ENCODE measurements around the gene RPS10. TPM values are rescaled to one million over a fixed set of nuclear protein-coding genes. Genes with fewer than 3 reads are reported as not detected.

The RPS10 gene
- total RNA-seq, 1 experiment from 2014 or later: 1,650 TPM

DNA sequence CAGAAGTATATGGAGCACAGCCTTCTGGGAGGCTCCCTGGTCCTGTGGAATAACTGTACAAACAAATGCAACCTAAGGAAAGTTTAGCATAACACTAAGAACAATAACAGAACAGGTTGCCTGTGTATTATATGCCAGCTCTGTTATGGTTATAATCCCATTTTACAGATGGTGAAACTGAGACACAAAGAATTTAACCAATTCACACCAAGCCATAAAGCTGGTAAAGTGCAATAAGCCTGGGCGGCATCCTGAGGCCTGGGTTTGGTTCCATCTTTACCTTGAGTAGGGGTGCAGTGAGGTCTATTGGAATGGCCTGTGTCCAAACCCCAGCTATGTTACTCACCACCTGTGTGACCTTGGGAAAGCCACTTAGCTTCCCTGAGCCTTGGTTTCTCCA is 25.3 kb upstream of the RPS10 start:
- no TSS peak for BruUV-seq (replicated peaks)
- CTCF ChIA-PET: no interaction called here
- Histone ChIP-seq H3K9me3 (peaks cover 5% of the 10 kb centered on the region; the same call in 1 of the 2 replicates), H3K4me1 (peaks cover 10% of the 10 kb centered on the region; the same call in 1 of the 2 replicates), H3K27me3 (replicated peaks; ENCODE audit: control insufficient read depth, insufficient read depth, low read length) (no peaks in the 10 kb centered on the region), H3K4me3 (ENCODE audit: low read depth, low read length) (no peak overlapping the region), H3K36me3 (ENCODE audit: control insufficient read depth, insufficient read depth, low read length) (no peaks in the 10 kb centered on the region)
- no peak overlapping the region for H3K27ac Mint-ChIP-seq (ENCODE audit: unreplicated experiment)
- TF ChIP-seq, protein P1, sequence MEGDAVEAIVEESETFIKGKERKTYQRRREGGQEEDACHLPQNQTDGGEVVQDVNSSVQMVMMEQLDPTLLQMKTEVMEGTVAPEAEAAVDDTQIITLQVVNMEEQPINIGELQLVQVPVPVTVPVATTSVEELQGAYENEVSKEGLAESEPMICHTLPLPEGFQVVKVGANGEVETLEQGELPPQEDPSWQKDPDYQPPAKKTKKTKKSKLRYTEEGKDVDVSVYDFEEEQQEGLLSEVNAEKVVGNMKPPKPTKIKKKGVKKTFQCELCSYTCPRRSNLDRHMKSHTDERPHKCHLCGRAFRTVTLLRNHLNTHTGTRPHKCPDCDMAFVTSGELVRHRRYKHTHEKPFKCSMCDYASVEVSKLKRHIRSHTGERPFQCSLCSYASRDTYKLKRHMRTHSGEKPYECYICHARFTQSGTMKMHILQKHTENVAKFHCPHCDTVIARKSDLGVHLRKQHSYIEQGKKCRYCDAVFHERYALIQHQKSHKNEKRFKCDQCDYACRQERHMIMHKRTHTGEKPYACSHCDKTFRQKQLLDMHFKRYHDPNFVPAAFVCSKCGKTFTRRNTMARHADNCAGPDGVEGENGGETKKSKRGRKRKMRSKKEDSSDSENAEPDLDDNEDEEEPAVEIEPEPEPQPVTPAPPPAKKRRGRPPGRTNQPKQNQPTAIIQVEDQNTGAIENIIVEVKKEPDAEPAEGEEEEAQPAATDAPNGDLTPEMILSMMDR (IDR thresholded peaks at IDR 0.05; ENCODE audit: insufficient read depth in 1 of 2, low read depth in 1 of 2, low read length in 1 of 2, severe bottlenecking in 1 of 2, unreplicated experiment in 1 of 2): no peak
- no peak for DNase-seq
- peaks cover 8% of the 10 kb centered on the region for H3K4me1 Mint-ChIP-seq (ENCODE audit: low read depth, unreplicated experiment)
- H3K4me3 Mint-ChIP-seq (ENCODE audit: unreplicated experiment): no peak overlapping the region
- no peaks in the 10 kb centered on the region for H3K36me3 Mint-ChIP-seq (ENCODE audit: insufficient read depth, unreplicated experiment)
- H3K9me3 Mint-ChIP-seq (ENCODE audit: unreplicated experiment): no peaks in the 10 kb centered on the region
- POLR2A ChIA-PET: no interaction called here
- H3K27me3 Mint-ChIP-seq (ENCODE audit: insufficient read depth, unreplicated experiment): no peaks in the 10 kb centered on the region
- intact Hi-C loops (cut with micrococcal nuclease; ENCODE audit: unreplicated experiment): no loop called here

DNA sequence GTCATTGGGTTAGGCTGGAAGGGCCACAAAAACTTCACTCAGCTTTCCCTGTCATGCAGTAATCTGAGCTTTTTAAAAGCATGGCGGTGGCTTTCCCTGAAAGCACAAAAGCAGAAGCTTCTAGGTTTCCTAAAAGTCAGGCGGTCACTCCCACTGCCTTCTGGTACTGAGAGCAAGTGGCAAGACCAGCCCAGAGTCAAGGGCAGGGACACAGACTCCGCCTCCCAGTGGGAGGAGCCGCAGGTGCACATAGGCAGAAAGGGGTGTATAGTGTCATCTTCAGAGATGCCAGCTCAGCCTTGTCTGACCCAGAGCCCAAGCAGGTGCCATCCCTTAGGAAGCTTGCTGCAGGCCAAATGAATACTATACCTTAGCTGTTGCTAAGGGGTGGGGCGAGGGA is 22.0 kb upstream of the RPS10 start:
- Histone ChIP-seq H3K4me1 (peaks cover 10% of the 10 kb centered on the region; the same call in 1 of the 2 replicates), H3K4me3 (ENCODE audit: low read depth, low read length) (no peak overlapping the region), H3K9me3 (peaks cover 5% of the 10 kb centered on the region; the same call in 1 of the 2 replicates), H3K27me3 (replicated peaks; ENCODE audit: control insufficient read depth, insufficient read depth, low read length) (no peaks in the 10 kb centered on the region), H3K36me3 (ENCODE audit: control insufficient read depth, insufficient read depth, low read length) (no peaks in the 10 kb centered on the region)
- POLR2A ChIA-PET: interaction anchor here (1.4 kb wide), 1 partner anchor 22 kb away, joined by 4 read pairs; no protein-coding TSS in a partner anchor
- Mint-ChIP-seq H3K9me3 (ENCODE audit: unreplicated experiment) (no peaks in the 10 kb centered on the region), H3K27me3 (ENCODE audit: insufficient read depth, unreplicated experiment) (no peaks in the 10 kb centered on the region), H3K27ac (ENCODE audit: unreplicated experiment) (no peak overlapping the region), H3K4me3 (ENCODE audit: unreplicated experiment) (no peak overlapping the region), H3K36me3 (ENCODE audit: insufficient read depth, unreplicated experiment) (no peaks in the 10 kb centered on the region), H3K4me1 (ENCODE audit: low read depth, unreplicated experiment) (peaks cover 8% of the 10 kb centered on the region)
- CTCF ChIA-PET: no interaction called here
- DNase-seq: peak in 1 of 2 experiments; percentile 19
- intact Hi-C loops (cut with micrococcal nuclease; ENCODE audit: unreplicated experiment): no loop called here
- TF ChIP-seq, protein P1 (IDR thresholded peaks at IDR 0.05; ENCODE audit: insufficient read depth in 1 of 2, low read depth in 1 of 2, low read length in 1 of 2, severe bottlenecking in 1 of 2, unreplicated experiment in 1 of 2): no peak
- no TSS peak for BruUV-seq (replicated peaks)

- no peak overlapping the region for H3K4me3 ChIP-seq (ENCODE audit: low read depth, low read length)
- no peaks in the 10 kb centered on the region for H3K36me3 ChIP-seq (ENCODE audit: control insufficient read depth, insufficient read depth, low read length)
- Mint-ChIP-seq H3K4me1 (ENCODE audit: low read depth, unreplicated experiment) (peaks cover 8% of the 10 kb centered on the region), H3K9me3 (ENCODE audit: unreplicated experiment) (no peaks in the 10 kb centered on the region), H3K36me3 (ENCODE audit: insufficient read depth, unreplicated experiment) (no peaks in the 10 kb centered on the region), H3K4me3 (ENCODE audit: unreplicated experiment) (no peak overlapping the region), H3K27ac (ENCODE audit: unreplicated experiment) (no peak overlapping the region), H3K27me3 (ENCODE audit: insufficient read depth, unreplicated experiment) (no peaks in the 10 kb centered on the region)
- no TSS peak for BruUV-seq (replicated peaks)
- H3K27me3 ChIP-seq (replicated peaks; ENCODE audit: control insufficient read depth, insufficient read depth, low read length): no peaks in the 10 kb centered on the region
- peaks cover 10% of the 10 kb centered on the region; the same call in 1 of the 2 replicates for H3K4me1 ChIP-seq
- CTCF ChIA-PET: interaction anchor here (0.6 to 1.0 kb wide), 2 partner anchors 31 to 101 kb away, joined by 3 read pairs; no protein-coding TSS in a partner anchor
- TF ChIP-seq, protein P1 (IDR thresholded peaks at IDR 0.05; ENCODE audit: insufficient read depth in 1 of 2, low read depth in 1 of 2, low read length in 1 of 2, severe bottlenecking in 1 of 2, unreplicated experiment in 1 of 2): no peak
- intact Hi-C loops (cut with micrococcal nuclease; ENCODE audit: unreplicated experiment): no loop called here
- no peak for DNase-seq
- POLR2A ChIA-PET: interaction anchor here (1.4 kb wide), 1 partner anchor 21 kb away, joined by 4 read pairs; no protein-coding TSS in a partner anchor
- peaks cover 5% of the 10 kb centered on the region; the same call in 1 of the 2 replicates for H3K9me3 ChIP-seq
These were observed 21.5 kb upstream of the RPS10 start for GRCh38 chr6:34447386-34447785.
